Activated CD4-positive, CD25-positive, alpha-beta regulatory T cell treated with anti-CD3 and anti-CD28 coated beads, Interleukin-2, amount 50 U/mL, for 72 hours (primary cell): ENCODE data around the gene LRRC19.

ENCODE experiments used
- DNase-seq: peaks from one replicate; pipeline ENCODE4 v3.0.0; 2021

LRRC19 gene

GRCh38 chr9:26955921-26956859 lies 49.3 kb downstream of the LRRC19 start, which contains the start of gene IFT74:
Gene IFT74, plus strand, starts transcription at chr9:26956412. Its CDS starts 5,556 bp downstream, at chr9:26961968.
- peak; percentile 90 for DNase-seq

- DNase-seq, result no peak
Observed at GRCh38 chr9:26955222-26955903, 50.1 kb downstream of the LRRC19 start.

GRCh38 chr9:26954050-26954508 lies 51.4 kb downstream of the LRRC19 start:
- no peak for DNase-seq

GRCh38 chr9:26951794-26952193 lies 53.7 kb downstream of the LRRC19 start:
- DNase-seq, result no peak

- DNase-seq, result no peak
Observed at GRCh38 chr9:26950521-26950920, 55.0 kb downstream of the LRRC19 start.

GRCh38 chr9:26949637-26950069 lies 55.8 kb downstream of the LRRC19 start:
- DNase-seq, result no peak

GRCh38 chr9:26947736-26948135 lies 57.7 kb downstream of the LRRC19 start:
- no peak for DNase-seq

- DNase-seq, result peak; percentile 82
Observed at GRCh38 chr9:26946753-26947727, 58.4 kb downstream of the LRRC19 start, which contains the start of gene PLAA. Gene PLAA, minus strand, starts transcription at chr9:26947242. Its CDS starts 197 bp downstream, at chr9:26947045.

GRCh38 chr9:26945591-26945990 lies 59.9 kb downstream of the LRRC19 start:
- DNase-seq, result no peak
